Suprapubic skin (tissue), 4 donors: ENCODE measurements around the gene ENTPD7. TPM values are rescaled to one million over a fixed set of nuclear protein-coding genes. Genes with fewer than 3 reads are reported as not detected.

Source experiments
- DNase-seq, 2 donors: peaks; one replicate each; pipeline ENCODE4 v3.0.0-alpha.2; 2019; ENCODE audit warnings: low spot score in 2 of 2
- H3K27ac ChIP-seq: fragments of 200-600 bp; sonication (generic); one replicate; pipeline ENCODE4 v1.5.1; 2019
- H3K27me3 ChIP-seq: fragments of 200-600 bp; sonication (generic); one replicate; pipeline ENCODE4 v1.5.1; 2019
- H3K36me3 ChIP-seq: fragments of 200-600 bp; sonication (generic); one replicate; pipeline ENCODE4 v1.5.1; 2019
- H3K4me1 ChIP-seq: fragments of 200-600 bp; sonication (generic); one replicate; pipeline ENCODE4 v1.5.1; 2019
- H3K4me3 ChIP-seq: fragments of 200-600 bp; sonication (generic); one replicate; pipeline ENCODE4 v1.5.1; 2019; ENCODE audit warnings: mild to moderate bottlenecking
- H3K9me3 ChIP-seq: fragments of 200-600 bp; sonication (generic); one replicate; pipeline ENCODE4 v1.5.1; 2019
- EP300 ChIP-seq: sonication (generic); formaldehyde crosslinking; IDR thresholded peaks from one replicate; pipeline ENCODE4 v1.6.1; 2017; ENCODE audit warnings: antibody characterized with exemption
- POLR2A ChIP-seq, 2 donors: fragments of 450-650 bp; IDR thresholded peaks; one replicate each; pipeline ENCODE4 v1.6.1; 2017; ENCODE audit warnings: antibody characterized with exemption in 2 of 2, mild to moderate bottlenecking in 2 of 2, moderate library complexity in 2 of 2
- POLR2AphosphoS5 ChIP-seq, 3 donors: sonication (generic); formaldehyde crosslinking; IDR thresholded peaks; one replicate each; pipeline ENCODE4 v1.6.1; 2017; ENCODE audit warnings: antibody characterized with exemption in 3 of 3
- WGBS: methylation state at CpG from one replicate; pipeline ENCODE4 v1.1.5; 2018; 5-methylcytosine and 5-hydroxymethylcytosine counted together
- total RNA-seq, 4 donors: library from RNA; depleted of rRNA; stranded (reverse); fragments of >200 nt; gene quantifications; one replicate each; pipeline ENCODE4 v1.1.0, GENCODE V29; 2016
- TF ChIP-seq, protein P1 (sequence below), 2 donors: fragments of 200-600 bp in 1 of 2; fragments of 450-650 bp in 1 of 2; sonication (generic) in 1 of 2; IDR thresholded peaks; one replicate each; pipeline ENCODE4 v1.5.1; 2016 to 2019; ENCODE audit warnings: antibody characterized with exemption in 2 of 2, mild to moderate bottlenecking in 1 of 2, moderate library complexity in 1 of 2

ENTPD7 gene
- total RNA-seq, 4 donors from 2014 or later, result 9.6 to 13.5 (median 10.0) TPM

DNA sequence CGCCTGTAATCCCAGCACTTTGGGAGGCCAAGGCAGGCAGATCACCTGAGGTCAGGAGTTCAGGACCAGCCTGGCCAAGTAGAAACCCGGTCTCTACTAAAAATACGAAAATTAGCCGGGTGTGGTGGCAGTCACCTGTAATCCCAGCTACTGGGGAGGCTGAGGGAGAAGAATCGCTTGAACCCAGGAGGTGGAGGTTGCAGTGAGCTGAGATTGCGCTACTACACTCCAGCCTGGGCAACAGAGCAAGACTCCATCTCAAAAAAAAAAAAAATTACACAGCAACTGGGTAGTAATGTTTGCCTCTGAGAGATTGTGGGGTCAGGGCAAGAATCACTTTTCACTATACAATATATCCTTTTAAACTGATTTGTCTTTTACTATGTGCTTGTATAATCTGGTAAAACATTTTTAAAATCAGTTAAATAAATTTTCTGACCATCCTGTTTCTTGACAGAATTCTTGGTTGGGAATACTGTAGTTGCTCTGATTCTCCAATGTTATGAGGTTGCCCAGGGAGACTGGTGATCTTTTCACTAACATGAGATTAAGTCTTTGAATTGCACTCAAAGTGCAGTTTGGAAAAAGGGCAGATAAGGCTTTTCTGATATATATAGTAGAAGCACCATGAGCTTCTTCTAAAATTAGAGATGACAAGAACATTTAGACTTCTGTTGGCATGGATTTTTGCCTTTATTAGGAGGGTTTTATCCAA is 1.5 kb downstream of the ENTPD7 start:
- Histone ChIP-seq H3K27ac (peak overlapping the region; percentile 9), H3K36me3 (peaks cover 7% of the 10 kb centered on the region), H3K4me3 (no peak overlapping the region), H3K9me3 (no peaks in the 10 kb centered on the region), H3K4me1 (peaks cover 50% of the 10 kb centered on the region), H3K27me3 (no peaks in the 10 kb centered on the region)
- WGBS, result 85% methylated on average over 6 of the region's 6 CpGs
- no peak for DNase-seq
- TF ChIP-seq EP300, result no peak
- TF ChIP-seq POLR2AphosphoS5 (IDR thresholded peaks at IDR 0.05), result no peak
- TF ChIP-seq, protein P1, sequence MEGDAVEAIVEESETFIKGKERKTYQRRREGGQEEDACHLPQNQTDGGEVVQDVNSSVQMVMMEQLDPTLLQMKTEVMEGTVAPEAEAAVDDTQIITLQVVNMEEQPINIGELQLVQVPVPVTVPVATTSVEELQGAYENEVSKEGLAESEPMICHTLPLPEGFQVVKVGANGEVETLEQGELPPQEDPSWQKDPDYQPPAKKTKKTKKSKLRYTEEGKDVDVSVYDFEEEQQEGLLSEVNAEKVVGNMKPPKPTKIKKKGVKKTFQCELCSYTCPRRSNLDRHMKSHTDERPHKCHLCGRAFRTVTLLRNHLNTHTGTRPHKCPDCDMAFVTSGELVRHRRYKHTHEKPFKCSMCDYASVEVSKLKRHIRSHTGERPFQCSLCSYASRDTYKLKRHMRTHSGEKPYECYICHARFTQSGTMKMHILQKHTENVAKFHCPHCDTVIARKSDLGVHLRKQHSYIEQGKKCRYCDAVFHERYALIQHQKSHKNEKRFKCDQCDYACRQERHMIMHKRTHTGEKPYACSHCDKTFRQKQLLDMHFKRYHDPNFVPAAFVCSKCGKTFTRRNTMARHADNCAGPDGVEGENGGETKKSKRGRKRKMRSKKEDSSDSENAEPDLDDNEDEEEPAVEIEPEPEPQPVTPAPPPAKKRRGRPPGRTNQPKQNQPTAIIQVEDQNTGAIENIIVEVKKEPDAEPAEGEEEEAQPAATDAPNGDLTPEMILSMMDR (IDR thresholded peaks at IDR 0.05), result no peak
- no peak for TF ChIP-seq POLR2A (IDR thresholded peaks at IDR 0.05)

DNA sequence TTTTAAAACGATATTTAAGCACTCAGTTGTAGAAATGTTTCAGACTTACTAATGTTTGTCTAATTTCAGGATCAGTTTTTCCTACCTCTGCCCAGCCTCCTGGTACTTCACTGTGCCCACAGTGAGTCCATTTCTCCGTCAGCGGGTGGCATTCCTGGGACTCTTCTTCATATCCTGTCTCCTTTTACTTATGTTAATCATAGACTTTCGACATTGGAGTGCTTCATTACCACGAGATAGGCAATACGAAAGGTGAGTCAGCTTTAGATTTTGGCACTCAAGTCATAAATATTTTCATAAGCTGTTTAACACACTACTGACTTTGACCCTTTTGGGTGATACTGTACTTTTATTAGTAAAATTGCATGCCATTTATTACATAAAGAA is 2.1 kb downstream of the ENTPD7 start:
- TF ChIP-seq EP300 (no peak), POLR2A (IDR thresholded peaks at IDR 0.05) (no peak), POLR2AphosphoS5 (IDR thresholded peaks at IDR 0.05) (no peak)
- TF ChIP-seq, protein P1 (IDR thresholded peaks at IDR 0.05), result no peak
- Histone ChIP-seq H3K36me3 (peaks cover 11% of the 10 kb centered on the region), H3K27ac (peak overlapping the region; percentile 9), H3K27me3 (no peaks in the 10 kb centered on the region), H3K9me3 (no peaks in the 10 kb centered on the region), H3K4me3 (no peak overlapping the region), H3K4me1 (peaks cover 44% of the 10 kb centered on the region)
- 61% methylated on average over 6 of the region's 6 CpGs for WGBS
- no peak for DNase-seq

DNA sequence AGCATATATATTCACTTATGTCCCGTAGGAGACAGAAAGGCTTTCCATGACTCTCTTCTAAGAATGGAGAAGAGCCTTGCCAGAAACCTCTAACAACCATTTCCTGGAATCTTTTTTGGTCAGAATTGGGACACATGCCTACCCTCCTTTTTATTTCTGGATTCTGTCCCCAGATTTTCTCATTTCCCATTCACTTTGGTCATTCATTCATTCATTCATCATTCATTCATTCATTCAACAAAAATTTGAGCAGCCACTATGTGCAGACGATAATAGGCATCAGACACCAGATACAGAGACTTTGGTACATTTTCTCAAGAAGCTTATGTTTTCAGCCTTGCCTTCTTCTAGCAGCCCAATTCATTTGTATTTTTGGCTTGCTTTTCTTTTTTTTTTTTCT is 6.0 kb downstream of the ENTPD7 start:
- Histone ChIP-seq H3K27me3 (no peaks in the 10 kb centered on the region), H3K4me1 (peaks cover 20% of the 10 kb centered on the region), H3K36me3 (peaks cover 19% of the 10 kb centered on the region), H3K27ac (no peak overlapping the region), H3K9me3 (no peaks in the 10 kb centered on the region), H3K4me3 (no peak overlapping the region)
- no peak for DNase-seq
- WGBS, result 89% methylated on average over 2 of the region's 2 CpGs
- TF ChIP-seq POLR2A (IDR thresholded peaks at IDR 0.05) (no peak), EP300 (no peak), POLR2AphosphoS5 (IDR thresholded peaks at IDR 0.05) (no peak)
- TF ChIP-seq, protein P1 (IDR thresholded peaks at IDR 0.05), result no peak

DNA sequence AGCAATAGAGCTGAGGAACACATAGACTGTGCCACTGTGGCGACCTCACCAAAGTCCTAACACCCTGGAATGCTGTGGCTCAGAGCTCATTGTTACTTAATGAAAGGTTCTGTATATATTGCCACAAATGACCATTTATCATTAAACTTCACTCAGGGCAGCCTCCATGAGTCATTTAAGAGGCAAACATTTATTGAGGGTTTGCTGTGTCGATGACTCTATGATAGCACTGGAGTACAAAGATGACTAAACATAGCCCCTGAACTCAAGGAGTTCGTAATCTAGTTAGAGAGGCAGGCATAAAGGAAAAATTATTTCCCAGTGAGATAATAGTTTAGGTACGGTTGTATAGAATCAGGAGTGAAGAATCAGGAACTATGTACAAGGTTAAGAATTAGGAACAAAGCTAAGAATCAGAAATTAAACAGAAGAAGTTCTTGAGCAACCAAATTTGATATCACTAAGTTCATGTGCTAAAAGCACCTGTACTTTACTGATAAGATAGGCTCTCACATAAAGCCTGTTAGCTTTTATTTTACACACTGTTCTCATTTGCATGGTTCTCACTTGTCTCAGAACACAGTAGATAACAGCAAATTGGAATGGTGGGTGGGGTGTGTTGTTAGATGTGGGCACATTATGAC is 7.9 kb downstream of the ENTPD7 start:
- 93% methylated on average over 4 of the region's 4 CpGs for WGBS
- H3K4me1 ChIP-seq, result peaks cover 1% of the 10 kb centered on the region
- TF ChIP-seq EP300 (no peak), POLR2AphosphoS5 (IDR thresholded peaks at IDR 0.05) (no peak), POLR2A (IDR thresholded peaks at IDR 0.05) (no peak)
- TF ChIP-seq, protein P1 (IDR thresholded peaks at IDR 0.05), result no peak
- H3K27ac ChIP-seq, result no peak overlapping the region
- H3K27me3 ChIP-seq, result no peaks in the 10 kb centered on the region
- H3K36me3 ChIP-seq, result peaks cover 29% of the 10 kb centered on the region
- no peaks in the 10 kb centered on the region for H3K9me3 ChIP-seq
- H3K4me3 ChIP-seq, result no peak overlapping the region
- no peak for DNase-seq

DNA sequence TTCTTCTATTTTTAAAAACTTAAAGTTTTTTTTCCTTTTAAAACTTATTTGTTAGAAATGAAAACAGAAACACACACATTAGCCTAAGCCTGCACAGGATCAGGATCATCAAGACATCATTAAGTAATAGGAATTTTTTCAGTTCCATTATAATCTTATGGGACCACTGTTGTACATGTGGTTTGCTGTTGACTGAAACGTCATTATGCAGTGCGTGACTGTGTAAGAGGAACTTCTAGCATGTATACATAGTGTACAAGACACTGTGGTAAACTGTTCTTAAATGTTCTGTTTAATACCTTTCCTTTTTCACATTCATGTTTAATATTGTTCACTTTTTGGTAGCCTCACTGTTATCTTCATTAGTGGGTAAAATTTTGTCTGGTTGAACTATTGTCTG is 12.1 kb downstream of the ENTPD7 start:
- H3K27ac ChIP-seq, result no peak overlapping the region
- H3K4me1 ChIP-seq, result no peaks in the 10 kb centered on the region
- TF ChIP-seq POLR2A (IDR thresholded peaks at IDR 0.05) (no peak), POLR2AphosphoS5 (IDR thresholded peaks at IDR 0.05) (no peak), EP300 (no peak)
- TF ChIP-seq, protein P1 (IDR thresholded peaks at IDR 0.05), result no peak
- DNase-seq, result no peak
- no peaks in the 10 kb centered on the region for H3K9me3 ChIP-seq
- WGBS, result 80% methylated on average over 2 of the region's 2 CpGs
- peaks cover 20% of the 10 kb centered on the region for H3K36me3 ChIP-seq
- no peak overlapping the region for H3K4me3 ChIP-seq
- H3K27me3 ChIP-seq, result no peaks in the 10 kb centered on the region
